Activated CD4-positive, alpha-beta T cell treated with anti-CD3 and anti-CD28 coated beads, Interleukin-10, Interleukin-2, amounts not matched to agents 100 ng/mL and 50 ng/mL, durations not matched to agents 16 hours and 8 hours (primary cell): Measurements from ENCODE around the gene ABCA8.

Experiments
- DNase-seq: peaks from one replicate; pipeline ENCODE4 v3.0.0-alpha.2; 2020

ABCA8 gene

DNA sequence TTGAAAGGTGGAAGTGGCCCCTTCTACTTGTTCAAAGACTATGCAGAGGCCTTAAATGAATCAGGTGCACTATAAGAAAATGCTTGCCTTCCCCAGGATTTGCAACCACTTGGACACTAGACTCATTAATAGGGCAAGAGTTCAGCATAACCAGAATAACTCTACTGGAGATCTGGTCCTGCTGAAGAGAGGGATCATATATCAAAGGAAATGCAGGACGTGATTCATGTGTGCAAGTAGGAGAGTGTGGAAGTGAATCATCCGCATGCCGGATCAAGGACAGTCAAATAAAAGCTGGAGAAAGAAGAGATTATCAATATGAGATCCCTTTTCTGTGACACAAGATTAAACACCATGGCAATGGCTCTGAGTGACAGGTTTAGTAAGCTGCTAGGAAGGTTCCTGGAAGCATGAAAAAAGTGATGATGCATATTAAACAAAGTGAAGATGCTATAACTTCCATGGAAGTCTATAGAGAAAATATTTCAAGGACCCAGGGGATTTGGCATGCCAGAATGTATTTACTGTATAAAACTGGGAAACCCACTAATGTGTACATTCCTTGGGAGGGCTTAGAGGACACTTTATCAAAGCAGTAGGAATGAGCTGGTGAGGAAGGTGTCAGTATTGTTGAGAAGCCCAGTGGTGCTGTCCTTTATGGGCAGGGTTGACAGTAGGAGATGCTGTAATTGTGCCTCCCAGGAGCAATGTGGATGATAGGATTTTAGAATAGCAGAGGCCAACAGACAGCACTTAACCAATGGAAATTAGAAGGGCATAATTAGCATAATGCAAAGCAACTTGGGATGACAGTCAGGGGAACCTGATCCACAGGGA lies 133.1 kb downstream of the ABCA8 start:
- no peak for DNase-seq

DNA sequence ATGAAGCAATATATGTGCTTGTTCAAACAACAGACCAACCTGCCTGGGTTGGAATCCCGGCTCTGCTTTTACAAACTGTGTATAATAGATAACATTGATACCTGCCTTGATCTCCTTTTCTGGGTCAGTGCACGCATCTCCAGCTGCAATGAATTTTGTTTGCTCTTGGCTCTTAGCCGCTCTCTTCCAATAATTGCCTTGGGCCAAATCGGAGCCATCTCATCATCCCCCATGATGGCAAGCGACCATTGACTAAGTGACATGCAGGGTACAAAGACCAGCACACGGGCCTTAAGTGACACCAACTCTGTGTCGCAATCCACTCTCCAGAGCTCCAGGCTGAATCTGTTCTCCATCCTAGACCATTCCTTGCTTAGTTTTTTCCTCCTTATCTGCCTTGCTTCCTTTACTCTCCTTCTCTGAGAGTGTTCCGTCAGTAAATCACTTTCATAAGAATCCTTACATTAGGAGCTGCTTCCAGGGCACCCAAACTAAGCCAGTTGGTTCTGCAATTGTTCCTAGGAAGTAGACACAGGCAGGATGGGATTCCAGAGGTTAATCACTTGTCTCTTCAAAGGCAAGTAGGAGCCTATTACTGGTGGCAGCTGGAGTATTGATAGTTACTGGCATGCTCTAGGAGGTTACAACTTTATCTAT lies 134.2 kb downstream of the ABCA8 start:
- no peak for DNase-seq

DNA sequence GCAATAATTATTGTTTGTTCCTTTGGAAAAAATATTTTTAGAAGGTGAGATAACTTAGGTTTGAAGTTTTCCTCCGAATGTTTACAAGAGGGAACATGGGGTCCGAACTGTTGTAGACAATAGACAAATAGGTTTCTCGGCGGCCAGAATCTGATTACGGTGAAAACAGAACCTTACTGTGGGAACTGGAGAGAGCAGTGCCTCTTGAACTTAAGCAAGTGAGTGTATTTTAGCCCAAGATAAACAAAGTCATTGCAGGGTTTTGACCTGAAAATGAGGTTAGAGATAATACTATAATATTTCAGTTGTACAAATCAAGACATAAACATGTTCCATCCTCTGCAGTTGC lies 134.7 kb downstream of the ABCA8 start:
- no peak for DNase-seq

DNA sequence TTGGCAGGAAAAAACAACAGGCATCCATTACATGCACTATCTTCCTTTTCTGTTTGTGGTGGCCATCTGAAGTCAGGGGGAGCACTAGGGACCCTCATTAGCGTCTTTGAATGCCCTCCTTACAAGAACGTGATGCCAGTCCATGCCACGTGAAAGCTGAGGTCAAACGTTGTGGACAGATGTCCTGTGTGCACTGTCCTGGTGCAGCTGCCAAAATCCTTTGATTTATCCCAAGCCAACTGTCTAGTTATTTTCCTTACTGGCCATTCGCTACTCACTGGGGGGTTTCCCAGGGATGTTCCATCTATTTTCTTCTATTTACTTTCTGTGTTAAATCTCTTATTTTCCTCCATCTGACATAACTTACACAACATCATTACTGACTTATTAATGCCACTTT lies 135.7 kb downstream of the ABCA8 start:
- DNase-seq: no peak
